ENCODE results near the gene CACNA2D4.

DNA sequence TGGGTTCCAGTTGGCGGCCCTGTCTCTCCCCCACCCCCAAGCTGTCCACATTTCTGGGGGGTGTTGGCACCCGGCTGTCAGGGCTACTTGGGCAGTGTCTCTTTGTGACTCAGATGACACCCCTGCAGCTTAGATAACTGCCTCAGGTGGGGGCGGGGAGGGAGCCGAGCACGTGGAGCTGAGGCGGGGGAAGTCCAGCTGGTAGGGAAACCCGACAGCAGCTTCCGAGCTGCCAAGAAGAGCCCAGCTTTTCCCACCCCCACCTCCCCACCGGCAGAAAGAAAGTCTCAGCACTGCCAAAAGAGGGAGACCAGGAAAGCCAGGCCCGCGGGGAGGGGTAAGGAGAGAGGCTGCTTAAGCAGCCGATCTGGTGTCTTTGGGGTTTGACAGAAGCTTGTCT, 96.6 kb downstream of the CACNA2D4 start:
- TF ChIP-seq, protein P1, sequence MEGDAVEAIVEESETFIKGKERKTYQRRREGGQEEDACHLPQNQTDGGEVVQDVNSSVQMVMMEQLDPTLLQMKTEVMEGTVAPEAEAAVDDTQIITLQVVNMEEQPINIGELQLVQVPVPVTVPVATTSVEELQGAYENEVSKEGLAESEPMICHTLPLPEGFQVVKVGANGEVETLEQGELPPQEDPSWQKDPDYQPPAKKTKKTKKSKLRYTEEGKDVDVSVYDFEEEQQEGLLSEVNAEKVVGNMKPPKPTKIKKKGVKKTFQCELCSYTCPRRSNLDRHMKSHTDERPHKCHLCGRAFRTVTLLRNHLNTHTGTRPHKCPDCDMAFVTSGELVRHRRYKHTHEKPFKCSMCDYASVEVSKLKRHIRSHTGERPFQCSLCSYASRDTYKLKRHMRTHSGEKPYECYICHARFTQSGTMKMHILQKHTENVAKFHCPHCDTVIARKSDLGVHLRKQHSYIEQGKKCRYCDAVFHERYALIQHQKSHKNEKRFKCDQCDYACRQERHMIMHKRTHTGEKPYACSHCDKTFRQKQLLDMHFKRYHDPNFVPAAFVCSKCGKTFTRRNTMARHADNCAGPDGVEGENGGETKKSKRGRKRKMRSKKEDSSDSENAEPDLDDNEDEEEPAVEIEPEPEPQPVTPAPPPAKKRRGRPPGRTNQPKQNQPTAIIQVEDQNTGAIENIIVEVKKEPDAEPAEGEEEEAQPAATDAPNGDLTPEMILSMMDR (IDR thresholded peaks at IDR 0.05): no peak
- no peak for TF ChIP-seq POLR2AphosphoS5 (IDR thresholded peaks at IDR 0.05)
- no peak for TF ChIP-seq EP300 (IDR thresholded peaks at IDR 0.05)
- no peak for TF ChIP-seq POLR2A (IDR thresholded peaks at IDR 0.05)

Measured in gastroesophageal sphincter (tissue), 3 donors.